HepG2 (cell line): Measurements from ENCODE around the gene SPTAN1. TPM values are rescaled to one million over a fixed set of nuclear protein-coding genes. Genes with fewer than 3 reads are reported as not detected.
A peak's percentile ranks its signal among the peaks of the same experiment; 100 is the strongest.

Experiments used
- AGO1 ChIP-seq: fragments of 200-400 bp; formaldehyde crosslinking; IDR thresholded peaks from 2 replicates; pipeline ENCODE4 v1.6.1; 2017; ENCODE audit warnings: mild to moderate bottlenecking, low read depth, low read length, moderate library complexity; ENCODE audit not compliant: poor library complexity, severe bottlenecking
- ARNT ChIP-seq: fragments of 450-650 bp; IDR thresholded peaks from 2 replicates; pipeline ENCODE4 v1.6.1; 2017
- CSRNP1 ChIP-seq: sonication (generic); formaldehyde crosslinking; IDR thresholded peaks from 2 replicates; pipeline ENCODE4 v1.8.1; 2023; ENCODE audit warnings: mild to moderate bottlenecking, missing genetic modification reagents
- ELK4 ChIP-seq: sonication (generic); formaldehyde crosslinking; IDR thresholded peaks from 2 replicates; pipeline ENCODE4 v1.9.0; 2021; ENCODE audit warnings: missing genetic modification reagents, borderline replicate concordance
- EP300 ChIP-seq, 3 experiments: sonication (generic) in 1 of 3; formaldehyde crosslinking in 1 of 3; IDR thresholded peaks; 2 replicates each; pipeline versions ENCODE4 v1.5.1 to v1.6.1; 2011 to 2020; ENCODE audit warnings: low read depth in 2 of 3, low read length in 2 of 3, borderline replicate concordance in 1 of 3, improper control_type of control experiment in 1 of 3, mild to moderate bottlenecking in 1 of 3, missing genetic modification reagents in 1 of 3, moderate library complexity in 1 of 3
- FOXA1 ChIP-seq, 2 experiments: fragments of 450-650 bp in 1 of 2; sonication (generic) in 1 of 2; formaldehyde crosslinking in 1 of 2; IDR thresholded peaks; 2 replicates each; pipeline versions ENCODE4 v1.4.0 to v1.6.1; 2016 to 2020; ENCODE audit warnings: missing genetic modification reagents in 1 of 2
- FOXA3 ChIP-seq: IDR thresholded peaks from 2 replicates; pipeline ENCODE4 v1.6.1; 2016; ENCODE audit warnings: missing genetic modification reagents, missing compliant biosample characterization
- GPBP1L1 ChIP-seq: sonication (generic); formaldehyde crosslinking; IDR thresholded peaks from 2 replicates; pipeline ENCODE4 v1.5.0; 2020; ENCODE audit warnings: mild to moderate bottlenecking, missing genetic modification reagents
- IKZF1 ChIP-seq: fragments of 450-650 bp; IDR thresholded peaks from 2 replicates; pipeline ENCODE4 v1.7.1; 2016
- KLF13 ChIP-seq: sonication (generic); formaldehyde crosslinking; IDR thresholded peaks from 2 replicates; pipeline ENCODE4 v1.4.0; 2020; ENCODE audit warnings: mild to moderate bottlenecking, missing genetic modification reagents
- PHB2 ChIP-seq: fragments of 450-650 bp; IDR thresholded peaks from 2 replicates; pipeline ENCODE4 v1.6.1; 2018; ENCODE audit not compliant: partially characterized antibody
- SKI ChIP-seq: fragments of 450-650 bp; IDR thresholded peaks from one replicate; pipeline ENCODE4 v1.6.1; 2018; ENCODE audit warnings: mild to moderate bottlenecking; ENCODE audit not compliant: partially characterized antibody
- SMAD9 ChIP-seq: sonication (generic); formaldehyde crosslinking; IDR thresholded peaks from 2 replicates; pipeline ENCODE4 v1.5.1; 2020; ENCODE audit warnings: mild to moderate bottlenecking, missing genetic modification reagents
- SP1 ChIP-seq, 2 experiments: fragments of 450-650 bp in 1 of 2; sonication (generic) in 1 of 2; formaldehyde crosslinking in 1 of 2; IDR thresholded peaks; 2 replicates each; pipeline versions ENCODE4 v1.4.0 to v1.6.1; 2016 to 2020; ENCODE audit warnings: missing genetic modification reagents in 1 of 2
- ZBTB42 ChIP-seq: sonication (generic); formaldehyde crosslinking; IDR thresholded peaks from 2 replicates; pipeline ENCODE4 v1.5.0; 2020; ENCODE audit warnings: mild to moderate bottlenecking, missing genetic modification reagents
- ZNF225 ChIP-seq: sonication (generic); formaldehyde crosslinking; IDR thresholded peaks from 2 replicates; pipeline ENCODE4 v1.4.0; 2020; ENCODE audit warnings: mild to moderate bottlenecking, missing genetic modification reagents
- ZNF280B ChIP-seq: sonication (generic); formaldehyde crosslinking; IDR thresholded peaks from 2 replicates; pipeline ENCODE4 v1.5.0; 2020; ENCODE audit warnings: missing genetic modification reagents, mild to moderate bottlenecking, borderline replicate concordance
- ZNF484 ChIP-seq: sonication (generic); formaldehyde crosslinking; IDR thresholded peaks from 2 replicates; pipeline ENCODE4 v1.5.1; 2020; ENCODE audit warnings: mild to moderate bottlenecking, low read depth, missing genetic modification reagents, borderline replicate concordance
- ZNF556 ChIP-seq: sonication (generic); formaldehyde crosslinking; IDR thresholded peaks from 2 replicates; pipeline ENCODE4 v1.4.0; 2020; ENCODE audit warnings: mild to moderate bottlenecking, missing genetic modification reagents, borderline replicate concordance
- ZNF569 ChIP-seq: sonication (generic); formaldehyde crosslinking; IDR thresholded peaks from 2 replicates; pipeline ENCODE4 v1.5.0; 2020; ENCODE audit warnings: mild to moderate bottlenecking, missing genetic modification reagents, moderate library complexity, borderline replicate concordance
- ZNF616 ChIP-seq: sonication (generic); formaldehyde crosslinking; IDR thresholded peaks from 2 replicates; pipeline ENCODE4 v1.5.0; 2020; ENCODE audit warnings: low read depth, mild to moderate bottlenecking, missing genetic modification reagents
- polyA plus RNA-seq, 8 experiments: library from polyadenylated mRNA; depleted of rRNA in 3 of 8; stranded (reverse) in 7 of 8; unstranded in 1 of 8; fragments of >200 nt; fragmentation: Illumina TruSeq in 4 of 8; extraction: Trizol in 4 of 8; gene quantifications; 2 replicates each; pipeline versions ENCODE4 v1.2.1 to v1.2.3, GENCODE V29; 2011 to 2016; ENCODE audit warnings: low read depth in 4 of 8, missing spikeins in 1 of 8, mixed read lengths in 1 of 8; ENCODE audit not compliant: insufficient read depth in 1 of 8
- total RNA-seq, 5 experiments: library from RNA; depleted of rRNA; stranded (reverse); fragments of >200 nt; fragmentation: Illumina TruSeq; extraction: Trizol; gene quantifications; 2 replicates each; pipeline ENCODE4 v1.2.3, GENCODE V29; 2016; ENCODE audit warnings: low read depth in 1 of 5
- TF ChIP-seq, protein P1 (sequence below): IDR thresholded peaks from 2 replicates; pipeline ENCODE4 v1.6.1; 2016; ENCODE audit warnings: missing compliant biosample characterization, missing genetic modification reagents, borderline replicate concordance

SPTAN1 gene
- total and polyA plus RNA-seq, 2 of the 13 experiments (the other 11 are each of a cell fraction or from before 2014, with no cell fraction given), result 106 to 111 TPM

DNA sequence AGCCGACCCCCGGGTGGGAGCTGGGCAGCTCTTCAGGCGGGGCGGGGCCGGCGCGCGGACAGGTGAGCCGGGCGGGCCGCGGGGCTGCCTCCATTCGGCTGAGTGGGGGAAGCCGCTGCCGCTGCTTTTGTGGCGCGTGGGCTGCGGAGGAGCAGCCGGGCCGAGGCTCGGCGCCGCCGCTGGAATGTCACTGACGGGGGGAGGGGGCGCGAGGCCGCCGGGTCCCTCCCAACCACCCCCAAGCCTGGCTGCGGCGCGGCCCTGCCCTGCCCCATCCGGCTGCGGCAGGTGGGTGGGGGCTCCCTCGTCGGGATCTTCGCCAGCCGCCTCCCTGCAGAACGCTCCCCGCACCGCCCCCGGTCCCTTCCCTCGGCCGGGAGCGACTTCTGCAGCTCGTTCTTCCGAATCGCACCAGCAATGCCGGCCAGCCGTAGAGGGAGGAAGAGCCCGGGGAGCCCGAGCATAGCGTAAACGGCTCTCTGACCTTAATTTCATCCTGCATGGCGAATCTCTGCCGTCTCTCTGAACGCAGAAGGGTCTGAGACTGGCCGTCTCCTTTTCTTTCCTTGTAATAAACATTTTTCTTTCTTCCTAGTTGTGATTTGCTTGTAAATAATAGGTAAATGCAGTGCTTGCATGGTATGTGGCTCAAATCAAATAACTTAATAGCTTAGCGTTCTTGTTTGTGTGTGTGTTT is 505 bp downstream of the SPTAN1 start (continued):
- TF ChIP-seq ELK4 (CRISPR knock-in tag) (no peak), FOXA3 (CRISPR knock-in tag) (no peak; the same call in 1 of the 2 replicates), ZNF569 (CRISPR knock-in tag) (no peak), KLF13 (CRISPR knock-in tag) (no peak), SKI (no peak), SP1 (IDR thresholded peaks at IDR 0.05) (no peak), SP1 (CRISPR knock-in tag; IDR thresholded peaks at IDR 0.05) (no peak), ZBTB42 (CRISPR knock-in tag) (no peak), FOXA1 (IDR thresholded peaks at IDR 0.05) (no peak), FOXA1 (CRISPR knock-in tag; IDR thresholded peaks at IDR 0.05) (no peak), GPBP1L1 (CRISPR knock-in tag) (no peak), IKZF1 (no peak), ZNF556 (CRISPR knock-in tag) (peak; percentile 42; the same call in 1 of the 2 replicates), ZNF225 (no peak; the same call in 1 of the 2 replicates), SMAD9 (CRISPR knock-in tag) (no peak), EP300 (IDR thresholded peaks at IDR 0.05; ENCODE audit: low read depth in 2 of 2, low read length in 2 of 2) (no peak), EP300 (CRISPR knock-in tag; IDR thresholded peaks at IDR 0.05; ENCODE audit: borderline replicate concordance) (no peak), CSRNP1 (CRISPR knock-in tag) (no peak), ZNF484 (CRISPR knock-in tag) (no peak), AGO1 (peak; percentile 11), PHB2 (no peak), ZNF280B (CRISPR knock-in tag) (0 out of 2 replicates have a peak, but pooled peaks have one; percentile 17), ZNF616 (no peak; the same call in 1 of the 2 replicates), ARNT (no peak)
- TF ChIP-seq, protein P1, sequence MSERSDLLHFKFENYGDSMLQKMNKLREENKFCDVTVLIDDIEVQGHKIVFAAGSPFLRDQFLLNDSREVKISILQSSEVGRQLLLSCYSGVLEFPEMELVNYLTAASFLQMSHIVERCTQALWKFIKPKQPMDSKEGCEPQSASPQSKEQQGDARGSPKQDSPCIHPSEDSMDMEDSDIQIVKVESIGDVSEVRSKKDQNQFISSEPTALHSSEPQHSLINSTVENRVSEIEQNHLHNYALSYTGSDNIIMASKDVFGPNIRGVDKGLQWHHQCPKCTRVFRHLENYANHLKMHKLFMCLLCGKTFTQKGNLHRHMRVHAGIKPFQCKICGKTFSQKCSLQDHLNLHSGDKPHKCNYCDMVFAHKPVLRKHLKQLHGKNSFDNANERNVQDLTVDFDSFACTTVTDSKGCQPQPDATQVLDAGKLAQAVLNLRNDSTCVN (CRISPR knock-in tag), result no peak
